GM19395 (cell line): ENCODE data around the gene ANXA11.

ENCODE experiments used
- ATAC-seq: cut with Tn5 transposase; IDR thresholded peaks from one replicate; pipeline ENCODE4 v1.9.1; 2021; ENCODE audit warnings: mild to moderate bottlenecking, moderate library complexity; ENCODE audit not compliant: unreplicated experiment

ANXA11 gene

DNA sequence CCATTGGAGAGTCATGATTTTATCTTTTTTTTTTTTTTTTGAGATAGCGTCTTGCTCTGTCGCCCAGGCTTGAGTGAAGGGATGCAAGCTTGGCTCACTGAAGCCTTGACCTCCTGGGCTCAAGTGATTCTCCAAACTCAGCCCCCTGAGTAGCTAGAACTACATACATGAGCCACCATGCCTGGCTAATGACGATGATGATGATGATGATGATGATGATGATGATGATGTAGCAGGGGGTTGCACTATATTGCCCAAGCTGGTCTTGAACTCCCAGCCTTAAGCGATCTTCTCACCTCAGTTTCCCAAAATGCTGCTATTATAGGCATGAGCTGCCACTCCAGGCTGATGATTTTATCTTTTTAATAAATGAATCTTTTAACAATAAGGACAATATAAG is 86.7 kb downstream of the ANXA11 start:
- no peak for ATAC-seq

- ATAC-seq, result no peak
Observed at GRCh38 chr10:80110986-80111385, 94.4 kb downstream of the ANXA11 start.

GRCh38 chr10:80108576-80109239 is 96.6 kb downstream of the ANXA11 start:
- ATAC-seq, result no peak

- peak; percentile 85 for ATAC-seq
Observed at GRCh38 chr10:80104066-80104926, 101.0 kb downstream of the ANXA11 start.
